IMR-90 (cell line): ENCODE results near the gene TRPM4.

Source experiments
- BHLHE40 ChIP-seq: fragments of 150-350 bp; IDR thresholded peaks from 2 replicates; pipeline ENCODE4 v1.6.1; 2016; ENCODE audit warnings: mild to moderate bottlenecking, low read depth, low read length
- CHD1 ChIP-seq: IDR thresholded peaks from 2 replicates; pipeline ENCODE4 v1.6.1; 2012; ENCODE audit warnings: low read depth, low read length, improper control_type of control experiment
- FOS ChIP-seq: fragments of 150-350 bp; IDR thresholded peaks from 2 replicates; pipeline ENCODE4 v1.6.1; 2016; ENCODE audit warnings: low read depth, low read length
- MAZ ChIP-seq: IDR thresholded peaks from 2 replicates; pipeline ENCODE4 v1.6.1; 2012; ENCODE audit warnings: low read depth, mild to moderate bottlenecking, low read length, improper control_type of control experiment, moderate library complexity, borderline replicate concordance
- NFE2L2 ChIP-seq: fragments of 150-350 bp; IDR thresholded peaks from 2 replicates; pipeline ENCODE4 v1.6.1; 2016; ENCODE audit warnings: low read depth, mild to moderate bottlenecking, low read length
- POLR2A ChIP-seq: IDR thresholded peaks from 2 replicates; pipeline ENCODE4 v1.6.1; 2012; ENCODE audit warnings: mild to moderate bottlenecking, low read depth, low read length
- RAD21 ChIP-seq: IDR thresholded peaks from 2 replicates; pipeline ENCODE4 v1.6.1; 2012; ENCODE audit warnings: low read length, improper control_type of control experiment
- USF2 ChIP-seq: fragments of 150-350 bp; IDR thresholded peaks from 2 replicates; pipeline ENCODE4 v1.6.1; 2017; ENCODE audit warnings: mild to moderate bottlenecking, antibody characterized with exemption, low read length, low read depth
- TF ChIP-seq, protein P1 (sequence below): conservative IDR thresholded peaks from 2 replicates; pipeline ENCODE4 v1.5.1; 2012; ENCODE audit warnings: mild to moderate bottlenecking, low read depth, low read length, improper control_type of control experiment

- TF ChIP-seq BHLHE40 (no peak), POLR2A (no peak), FOS (no peak), RAD21 (no peak), USF2 (no peak), NFE2L2 (no peak), CHD1 (no peak), MAZ (no peak)
- TF ChIP-seq, protein P1, sequence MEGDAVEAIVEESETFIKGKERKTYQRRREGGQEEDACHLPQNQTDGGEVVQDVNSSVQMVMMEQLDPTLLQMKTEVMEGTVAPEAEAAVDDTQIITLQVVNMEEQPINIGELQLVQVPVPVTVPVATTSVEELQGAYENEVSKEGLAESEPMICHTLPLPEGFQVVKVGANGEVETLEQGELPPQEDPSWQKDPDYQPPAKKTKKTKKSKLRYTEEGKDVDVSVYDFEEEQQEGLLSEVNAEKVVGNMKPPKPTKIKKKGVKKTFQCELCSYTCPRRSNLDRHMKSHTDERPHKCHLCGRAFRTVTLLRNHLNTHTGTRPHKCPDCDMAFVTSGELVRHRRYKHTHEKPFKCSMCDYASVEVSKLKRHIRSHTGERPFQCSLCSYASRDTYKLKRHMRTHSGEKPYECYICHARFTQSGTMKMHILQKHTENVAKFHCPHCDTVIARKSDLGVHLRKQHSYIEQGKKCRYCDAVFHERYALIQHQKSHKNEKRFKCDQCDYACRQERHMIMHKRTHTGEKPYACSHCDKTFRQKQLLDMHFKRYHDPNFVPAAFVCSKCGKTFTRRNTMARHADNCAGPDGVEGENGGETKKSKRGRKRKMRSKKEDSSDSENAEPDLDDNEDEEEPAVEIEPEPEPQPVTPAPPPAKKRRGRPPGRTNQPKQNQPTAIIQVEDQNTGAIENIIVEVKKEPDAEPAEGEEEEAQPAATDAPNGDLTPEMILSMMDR: no peak
Observed at GRCh38 chr19:49167857-49168409, 10.3 kb downstream of the TRPM4 start.
